GM10266 (cell line): Measurements from ENCODE around the gene ERI3.

Source experiments
- DNase-seq: peaks from one replicate; pipeline ENCODE4 v3.0.0; 2012; ENCODE audit errors: extremely low spot score
- TF ChIP-seq, protein P1 (sequence below): IDR thresholded peaks from 2 replicates; pipeline ENCODE4 v1.5.1; 2012; ENCODE audit warnings: mild to moderate bottlenecking, low read depth; ENCODE audit not compliant: control insufficient read depth, insufficient read depth; ENCODE audit errors: missing control alignments

The ERI3 gene

DNA sequence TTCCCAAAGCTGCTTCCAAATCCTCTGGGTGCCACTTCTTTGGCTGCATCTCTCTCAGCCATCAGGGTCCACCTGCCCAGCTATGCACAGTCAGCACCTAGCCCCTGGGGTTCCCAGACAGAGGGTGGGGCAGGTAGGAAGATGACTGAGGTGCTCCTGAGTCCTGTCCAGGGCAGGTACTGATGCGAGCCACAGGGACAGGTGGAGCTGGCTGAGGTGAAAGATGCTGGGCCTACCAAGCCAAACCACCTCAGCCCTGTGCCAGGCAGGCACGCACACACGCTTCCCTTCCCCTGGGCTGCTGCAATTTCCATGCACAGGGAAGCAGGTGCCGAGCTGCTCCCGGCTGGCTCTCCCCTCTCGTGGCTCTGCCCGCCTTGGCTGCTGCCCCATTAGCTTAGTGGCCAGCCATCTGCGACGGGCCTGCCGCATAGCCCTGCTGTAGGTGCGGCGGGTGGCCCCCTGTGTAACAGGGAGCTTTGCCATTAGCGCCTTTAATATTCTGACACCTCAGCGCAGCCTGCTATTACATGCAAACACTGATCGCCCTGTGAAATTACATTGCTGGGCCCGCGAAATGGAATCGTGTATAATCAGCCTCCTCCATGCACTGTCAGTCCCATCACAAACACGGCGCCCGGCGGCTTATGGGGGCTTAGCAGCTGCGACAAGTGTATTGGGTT is 102.9 kb downstream of the ERI3 start:
- no peak for DNase-seq
- TF ChIP-seq, protein P1, sequence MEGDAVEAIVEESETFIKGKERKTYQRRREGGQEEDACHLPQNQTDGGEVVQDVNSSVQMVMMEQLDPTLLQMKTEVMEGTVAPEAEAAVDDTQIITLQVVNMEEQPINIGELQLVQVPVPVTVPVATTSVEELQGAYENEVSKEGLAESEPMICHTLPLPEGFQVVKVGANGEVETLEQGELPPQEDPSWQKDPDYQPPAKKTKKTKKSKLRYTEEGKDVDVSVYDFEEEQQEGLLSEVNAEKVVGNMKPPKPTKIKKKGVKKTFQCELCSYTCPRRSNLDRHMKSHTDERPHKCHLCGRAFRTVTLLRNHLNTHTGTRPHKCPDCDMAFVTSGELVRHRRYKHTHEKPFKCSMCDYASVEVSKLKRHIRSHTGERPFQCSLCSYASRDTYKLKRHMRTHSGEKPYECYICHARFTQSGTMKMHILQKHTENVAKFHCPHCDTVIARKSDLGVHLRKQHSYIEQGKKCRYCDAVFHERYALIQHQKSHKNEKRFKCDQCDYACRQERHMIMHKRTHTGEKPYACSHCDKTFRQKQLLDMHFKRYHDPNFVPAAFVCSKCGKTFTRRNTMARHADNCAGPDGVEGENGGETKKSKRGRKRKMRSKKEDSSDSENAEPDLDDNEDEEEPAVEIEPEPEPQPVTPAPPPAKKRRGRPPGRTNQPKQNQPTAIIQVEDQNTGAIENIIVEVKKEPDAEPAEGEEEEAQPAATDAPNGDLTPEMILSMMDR, result no peak

DNA sequence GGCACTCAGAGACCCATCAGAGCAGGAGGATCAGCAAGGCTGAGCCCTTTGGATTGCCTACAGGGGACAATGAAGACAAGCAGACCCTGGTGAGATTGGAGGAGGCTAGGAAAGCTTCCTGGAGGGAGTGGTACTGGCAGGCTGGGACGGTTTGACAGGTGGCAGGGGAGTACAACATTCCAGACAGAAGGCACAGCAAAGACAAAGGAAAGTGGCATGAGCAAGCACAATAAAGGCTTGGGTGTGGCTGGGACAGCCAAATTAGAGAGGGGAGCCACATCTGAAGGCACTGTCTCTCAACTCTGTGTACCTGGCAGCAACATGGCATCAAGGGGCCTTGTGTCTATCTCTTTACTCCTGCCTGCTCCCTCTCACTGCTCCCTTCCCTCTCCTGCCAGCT is 103.6 kb downstream of the ERI3 start:
- no peak for DNase-seq
- TF ChIP-seq, protein P1, result no peak

DNA sequence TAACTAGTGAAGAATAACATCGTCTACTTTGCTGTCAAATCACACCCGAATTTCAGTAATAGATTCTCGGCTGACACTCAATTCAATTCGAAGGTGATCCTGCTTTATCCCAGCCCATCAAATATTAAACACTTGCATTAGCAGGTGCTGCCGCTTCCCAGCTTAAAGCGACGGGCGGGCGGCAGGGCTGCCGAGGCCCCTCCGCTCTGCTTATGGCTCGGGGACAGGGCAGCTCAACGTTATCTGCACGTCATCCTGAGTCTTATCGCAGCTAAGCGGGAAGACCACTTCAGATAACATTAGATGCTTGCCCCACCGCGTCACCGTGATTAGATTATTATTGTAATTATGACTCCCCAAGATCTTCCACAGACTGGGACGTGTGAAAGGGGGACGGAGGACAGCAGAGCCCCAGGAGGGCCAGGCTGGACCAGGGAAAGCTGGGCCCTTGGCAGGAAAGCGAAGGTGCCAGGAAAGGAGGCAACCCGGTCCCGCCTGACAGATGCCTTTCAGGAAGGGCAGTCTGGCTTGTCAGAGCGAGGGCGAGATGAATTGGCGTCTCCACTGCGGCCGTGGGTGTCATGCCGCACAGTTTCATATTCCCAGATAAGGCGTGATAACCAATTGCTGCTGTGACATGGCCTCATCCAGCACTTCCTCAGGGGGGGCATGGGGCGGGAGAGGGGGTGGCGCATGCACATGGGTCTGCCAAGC is 104.8 kb downstream of the ERI3 start:
- no peak for DNase-seq
- TF ChIP-seq, protein P1, result no peak

DNA sequence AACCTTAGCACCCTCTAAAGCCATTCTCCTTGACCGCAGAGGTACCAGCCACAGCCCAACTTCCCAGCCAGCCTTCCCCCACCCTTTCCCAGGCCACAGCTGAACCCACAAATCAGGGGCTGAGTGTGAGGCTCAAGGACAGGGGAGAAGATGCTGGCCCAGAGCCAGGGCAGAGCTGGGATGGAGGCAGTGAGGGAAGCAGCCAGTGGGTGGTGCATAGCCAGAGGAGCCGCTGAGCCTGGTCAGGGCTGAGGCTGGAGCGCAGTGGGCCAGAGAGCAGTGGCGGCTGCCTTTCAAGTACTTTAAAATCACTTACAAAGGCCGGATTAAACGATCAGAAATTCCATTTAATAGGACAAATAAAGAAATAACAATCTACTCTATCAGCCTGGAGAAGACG is 105.5 kb downstream of the ERI3 start:
- TF ChIP-seq, protein P1, result no peak
- DNase-seq, result no peak

DNA sequence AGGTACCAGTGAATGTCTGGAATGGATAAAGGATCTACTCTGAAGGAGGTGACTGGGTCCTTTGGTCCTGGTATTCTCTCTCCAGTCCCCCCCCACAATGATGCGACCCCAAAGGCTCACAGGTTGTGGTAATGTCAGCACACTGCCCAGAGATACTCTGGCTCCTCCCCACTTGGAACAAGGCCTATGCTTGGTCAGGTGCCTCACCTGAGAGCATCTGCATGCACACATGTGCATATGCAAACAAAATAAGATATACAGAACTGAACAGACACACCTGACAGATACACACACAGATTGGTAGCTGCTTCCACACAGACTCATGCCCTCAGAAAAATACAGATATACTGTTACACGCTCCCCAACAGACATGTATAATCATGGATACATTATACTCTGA is 108.3 kb downstream of the ERI3 start:
- TF ChIP-seq, protein P1, result no peak
- DNase-seq, result no peak

DNA sequence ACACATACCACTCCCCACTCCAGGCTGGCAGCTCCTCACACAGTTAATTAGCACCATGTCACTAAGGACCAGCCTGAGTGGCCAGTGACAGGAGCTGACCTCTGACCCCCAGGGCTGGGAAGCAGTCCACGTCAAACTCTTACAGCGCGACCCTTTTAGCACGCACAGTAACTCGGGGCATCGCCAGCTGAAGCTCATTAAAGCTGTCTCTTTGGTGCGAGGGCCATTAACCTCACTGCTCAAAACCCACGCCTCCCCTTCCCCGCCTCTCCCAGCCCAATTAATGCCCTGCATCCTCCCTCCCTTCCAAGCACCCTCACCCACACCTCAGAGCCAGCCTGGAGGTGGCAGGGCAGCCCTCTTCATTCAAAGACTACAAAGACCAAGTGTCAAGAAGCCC is 110.1 kb downstream of the ERI3 start:
- no peak for DNase-seq

More for the DNA sequence above, 110.1 kb downstream of the ERI3 start:
- TF ChIP-seq, protein P1, result no peak
